NAMALWA (cell line): ENCODE measurements around the gene TGFB1.

ENCODE experiments used
- DNase-seq: peaks from one replicate; pipeline ENCODE4 v3.0.0-alpha.2; 2015; ENCODE audit warnings: low spot score

TGFB1 gene

GRCh38 chr19:41321204-41321599 is 32.5 kb downstream of the TGFB1 start:
- no peak for DNase-seq

GRCh38 chr19:41320568-41320967 is 33.2 kb downstream of the TGFB1 start:
- DNase-seq = no peak

- DNase-seq = no peak
Measured at GRCh38 chr19:41320185-41320518, 33.6 kb downstream of the TGFB1 start.

- no peak for DNase-seq
Measured at GRCh38 chr19:41319500-41320184, 34.1 kb downstream of the TGFB1 start.

- no peak for DNase-seq
Measured at GRCh38 chr19:41318696-41319499, 34.8 kb downstream of the TGFB1 start.

GRCh38 chr19:41316306-41316920 is 37.3 kb downstream of the TGFB1 start:
- DNase-seq = no peak

- no peak for DNase-seq
Measured at GRCh38 chr19:41311613-41312012, 42.1 kb downstream of the TGFB1 start.

GRCh38 chr19:41311072-41311471 is 42.6 kb downstream of the TGFB1 start:
- no peak for DNase-seq

GRCh38 chr19:41310033-41310831 is 43.5 kb downstream of the TGFB1 start, which contains the start of gene CCDC97:
CCDC97 (plus strand) TSS chr19:41310172; CDS start chr19:41310311, 139 bp downstream.
- peak; percentile 91 for DNase-seq

GRCh38 chr19:41309180-41310032 is 44.3 kb downstream of the TGFB1 start:
- DNase-seq = no peak

GRCh38 chr19:41308450-41309179 is 45.1 kb downstream of the TGFB1 start:
- peak; percentile 91 for DNase-seq

GRCh38 chr19:41307954-41308449 is 45.7 kb downstream of the TGFB1 start:
- no peak for DNase-seq

- no peak for DNase-seq
Measured at GRCh38 chr19:41307090-41307875, 46.4 kb downstream of the TGFB1 start.

- no peak for DNase-seq
Measured at GRCh38 chr19:41305927-41306793, 47.6 kb downstream of the TGFB1 start.

- no peak for DNase-seq
Measured at GRCh38 chr19:41304706-41305483, 48.8 kb downstream of the TGFB1 start.

- no peak for DNase-seq
Measured at GRCh38 chr19:41303954-41304353, 49.8 kb downstream of the TGFB1 start.

- DNase-seq = no peak
Measured at GRCh38 chr19:41302624-41303351, 50.9 kb downstream of the TGFB1 start.
